T-helper 17 cell (primary cell): Measurements from ENCODE around the gene TMEM101. TPM values are rescaled to one million over a fixed set of nuclear protein-coding genes. Genes with fewer than 3 reads are reported as not detected.
"Not testable (repeated sequence)": the region's sequence is repeated elsewhere in the genome, so short reads cannot be mapped to it uniquely, and the experiment has no call there.

Experiments used
- ATAC-seq: fragments of 150-1000 bp; cut with Tn5 transposase; 2 replicates; pipeline ENCODE4 v1.10.0; 2021; ENCODE audit warnings: mild to moderate bottlenecking, moderate library complexity
- DNase-seq, 3 donors: peaks; one replicate each; pipeline versions ENCODE4 v3.0.0 to v3.0.0-alpha.2; 2020 to 2021
- H3K9me3 ChIP-seq: one replicate; pipeline ENCODE4 v1.7.0; 2013; ENCODE audit warnings: low read length, mild to moderate bottlenecking; ENCODE audit not compliant: control insufficient read depth, poor library complexity, severe bottlenecking
- H3K27ac Mint-ChIP-seq: one replicate; pipeline ENCODE4 v1.8.0; 2022; ENCODE audit warnings: mild to moderate bottlenecking, moderate library complexity, mixed read lengths
- H3K27me3 Mint-ChIP-seq: one replicate; pipeline ENCODE4 v1.8.0; 2022; ENCODE audit warnings: mixed read lengths
- H3K36me3 Mint-ChIP-seq: one replicate; pipeline ENCODE4 v1.8.0; 2022; ENCODE audit warnings: low read depth, mixed read lengths
- H3K4me1 Mint-ChIP-seq: one replicate; pipeline ENCODE4 v1.8.0; 2022; ENCODE audit warnings: mild to moderate bottlenecking, mixed read lengths
- H3K4me3 Mint-ChIP-seq: one replicate; pipeline ENCODE4 v1.8.0; 2022; ENCODE audit warnings: mild to moderate bottlenecking, moderate library complexity, mixed read lengths
- total RNA-seq, 4 donors: library from RNA in 2 of 4; stranded (reverse) in 2 of 4; gene quantifications; one replicate each; pipeline ENCODE4 v1.2.3 and lab custom pipeline; 2022 to 2026

The TMEM101 gene
- total RNA-seq, 2 donors from 2014 or later = 10.5 to 11.8 TPM

- no peak overlapping the region for H3K4me3 Mint-ChIP-seq
- peaks cover 12% of the 10 kb centered on the region for H3K4me1 Mint-ChIP-seq
These were observed 12.5 kb downstream of the TMEM101 start for GRCh38 chr17:44002141-44002848.

GRCh38 chr17:44001461-44001920 lies 13.3 kb downstream of the TMEM101 start:
- peaks cover 9% of the 10 kb centered on the region for H3K27me3 Mint-ChIP-seq
- H3K4me3 Mint-ChIP-seq = no peak overlapping the region
- ATAC-seq (no peak), DNase-seq (no peak)
- peaks cover 9% of the 10 kb centered on the region for H3K4me1 Mint-ChIP-seq
- H3K36me3 Mint-ChIP-seq = no peaks in the 10 kb centered on the region
- H3K27ac Mint-ChIP-seq = peak overlapping the region; percentile 45
- H3K9me3 ChIP-seq = no peaks in the 10 kb centered on the region

More at GRCh38 chr17:44002141-44002848, 12.5 kb downstream of the TMEM101 start:
- ATAC-seq (no peak), DNase-seq (no peak)
- no peaks in the 10 kb centered on the region for H3K9me3 ChIP-seq
- no peaks in the 10 kb centered on the region for H3K36me3 Mint-ChIP-seq
- H3K27ac Mint-ChIP-seq = peak overlapping the region; percentile 45
- peaks cover 7% of the 10 kb centered on the region for H3K27me3 Mint-ChIP-seq

DNA sequence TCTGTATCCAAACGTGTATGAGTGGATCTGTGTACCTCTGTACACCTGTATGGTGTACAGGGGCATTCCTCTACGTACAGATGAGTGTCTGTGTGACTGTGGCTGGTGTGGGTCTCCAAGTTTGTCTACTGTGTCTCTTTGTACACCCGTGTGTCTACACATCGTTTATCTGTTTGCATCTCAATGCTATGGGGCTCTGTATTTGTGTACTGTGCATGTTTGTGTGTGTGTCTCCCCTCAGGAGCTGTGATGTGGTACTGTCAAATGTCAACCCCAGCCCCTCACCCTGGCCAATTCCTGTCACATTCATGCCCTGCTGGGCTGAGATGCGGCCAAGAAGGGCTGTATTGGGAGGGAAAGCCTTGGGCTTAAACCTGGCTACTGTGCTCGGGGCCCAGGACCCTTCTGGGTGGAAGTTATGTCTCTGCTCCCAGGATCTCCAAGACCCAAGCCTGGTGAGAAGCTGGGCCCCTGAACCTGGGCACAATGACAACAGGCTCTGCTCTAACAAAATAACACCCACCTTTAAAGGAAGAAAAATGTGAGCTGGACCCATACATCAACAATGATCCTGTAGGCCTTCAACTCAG lies 13.8 kb downstream of the TMEM101 start:
- Mint-ChIP-seq H3K4me1 (peaks cover 4% of the 10 kb centered on the region), H3K4me3 (no peak overlapping the region), H3K27me3 (peaks cover 14% of the 10 kb centered on the region), H3K27ac (no peak overlapping the region), H3K36me3 (no peaks in the 10 kb centered on the region)
- no peak for ATAC-seq
- H3K9me3 ChIP-seq = no peaks in the 10 kb centered on the region
- no peak for DNase-seq

- H3K36me3 Mint-ChIP-seq = no peaks in the 10 kb centered on the region
- no peak overlapping the region for H3K4me3 Mint-ChIP-seq
- peaks cover 16% of the 10 kb centered on the region for H3K27me3 Mint-ChIP-seq
- H3K27ac Mint-ChIP-seq = no peak overlapping the region
- DNase-seq (no peak), ATAC-seq (no peak)
- no peaks in the 10 kb centered on the region for H3K9me3 ChIP-seq
- peaks cover 3% of the 10 kb centered on the region for H3K4me1 Mint-ChIP-seq
These were observed 14.5 kb downstream of the TMEM101 start for GRCh38 chr17:44000141-44000860.

GRCh38 chr17:43999024-43999423 lies 15.7 kb downstream of the TMEM101 start:
- ATAC-seq (no peak), DNase-seq (no peak)

GRCh38 chr17:43998552-43998951 lies 16.2 kb downstream of the TMEM101 start:
- Mint-ChIP-seq H3K36me3 (no peaks in the 10 kb centered on the region), H3K4me1 (no peaks in the 10 kb centered on the region), H3K27me3 (peaks cover 16% of the 10 kb centered on the region), H3K4me3 (no peak overlapping the region), H3K27ac (no peak overlapping the region)
- H3K9me3 ChIP-seq = no peaks in the 10 kb centered on the region
- ATAC-seq (no peak), DNase-seq (no peak)

More at GRCh38 chr17:43999024-43999423, 15.7 kb downstream of the TMEM101 start:
- H3K27ac Mint-ChIP-seq = no peak overlapping the region
- H3K9me3 ChIP-seq = no peaks in the 10 kb centered on the region
- no peaks in the 10 kb centered on the region for H3K4me1 Mint-ChIP-seq
- no peaks in the 10 kb centered on the region for H3K36me3 Mint-ChIP-seq
- H3K27me3 Mint-ChIP-seq = peaks cover 16% of the 10 kb centered on the region
- no peak overlapping the region for H3K4me3 Mint-ChIP-seq

GRCh38 chr17:43997180-43997579 lies 17.6 kb downstream of the TMEM101 start:
- not testable (repeated sequence) for DNase-seq, H3K4me3 Mint-ChIP-seq, H3K36me3 Mint-ChIP-seq, ATAC-seq, H3K9me3 ChIP-seq, H3K4me1 Mint-ChIP-seq
- Mint-ChIP-seq H3K27me3 (peaks cover 16% of the 10 kb centered on the region), H3K27ac (peak overlapping the region; percentile 8)

GRCh38 chr17:43995150-43995471 lies 19.7 kb downstream of the TMEM101 start:
- H3K9me3 ChIP-seq = no peaks in the 10 kb centered on the region
- H3K4me3 Mint-ChIP-seq = no peak overlapping the region
- no peak for ATAC-seq
- no peaks in the 10 kb centered on the region for H3K4me1 Mint-ChIP-seq
- H3K27ac Mint-ChIP-seq = no peak overlapping the region
- peaks cover 16% of the 10 kb centered on the region for H3K27me3 Mint-ChIP-seq
- no peak for DNase-seq
- H3K36me3 Mint-ChIP-seq = no peaks in the 10 kb centered on the region

DNA sequence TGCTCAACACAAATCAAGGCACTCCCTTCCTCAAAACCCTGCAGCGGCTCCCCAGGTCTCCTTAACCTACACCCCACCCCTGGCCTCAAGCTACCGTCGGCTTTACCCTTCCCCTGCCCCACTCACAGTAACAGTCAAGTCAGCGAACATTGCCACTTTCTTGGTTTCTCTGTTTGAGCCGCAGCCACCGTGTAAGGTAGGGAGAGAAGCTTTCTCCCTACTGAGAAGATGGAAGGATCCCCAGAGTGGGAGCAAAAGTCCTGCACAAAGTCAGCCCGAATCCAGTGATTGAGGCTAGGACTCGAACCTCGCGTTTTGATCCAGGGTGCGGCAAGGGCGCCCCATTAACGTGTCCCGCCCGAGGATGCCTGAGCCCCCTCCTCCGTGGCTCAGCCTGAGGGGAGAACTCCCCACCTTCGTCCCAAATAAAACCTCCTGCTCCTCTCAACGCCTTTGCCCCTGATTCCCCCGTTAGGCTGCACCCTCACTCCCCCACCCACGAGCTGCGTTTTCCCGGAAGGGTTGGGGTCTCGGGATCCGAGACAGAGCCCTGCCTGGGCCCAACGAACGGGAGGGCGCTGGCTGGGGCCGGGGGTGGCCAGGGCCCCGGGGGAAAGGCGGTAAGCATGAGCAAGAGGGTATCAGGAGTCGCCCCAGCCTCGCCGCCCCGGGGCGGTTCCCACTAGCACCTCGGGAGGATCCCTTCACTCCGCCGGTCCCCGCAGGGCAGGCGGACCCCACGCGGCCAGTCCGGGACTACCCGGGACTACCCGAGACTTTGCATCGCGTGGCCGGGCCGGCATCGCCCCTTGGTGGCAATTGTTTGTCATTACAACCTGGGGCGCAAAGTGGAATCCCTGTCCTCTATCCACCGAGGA lies 20.3 kb downstream of the TMEM101 start:
- Mint-ChIP-seq H3K36me3 (no peaks in the 10 kb centered on the region), H3K4me3 (peak overlapping the region; percentile 33), H3K4me1 (no peaks in the 10 kb centered on the region), H3K27ac (no peak overlapping the region), H3K27me3 (peaks cover 16% of the 10 kb centered on the region)
- peak; percentile 95 for ATAC-seq
- DNase-seq = peak; percentile 53 to 63 (median 54)
- H3K9me3 ChIP-seq = no peaks in the 10 kb centered on the region

- H3K9me3 ChIP-seq = no peaks in the 10 kb centered on the region
- no peak overlapping the region for H3K27ac Mint-ChIP-seq
- no peaks in the 10 kb centered on the region for H3K4me1 Mint-ChIP-seq
- ATAC-seq (no peak), DNase-seq (no peak)
- H3K36me3 Mint-ChIP-seq = no peaks in the 10 kb centered on the region
- H3K4me3 Mint-ChIP-seq = no peak overlapping the region
- H3K27me3 Mint-ChIP-seq = peaks cover 13% of the 10 kb centered on the region
These were observed 22.1 kb downstream of the TMEM101 start for GRCh38 chr17:43992641-43993040.

DNA sequence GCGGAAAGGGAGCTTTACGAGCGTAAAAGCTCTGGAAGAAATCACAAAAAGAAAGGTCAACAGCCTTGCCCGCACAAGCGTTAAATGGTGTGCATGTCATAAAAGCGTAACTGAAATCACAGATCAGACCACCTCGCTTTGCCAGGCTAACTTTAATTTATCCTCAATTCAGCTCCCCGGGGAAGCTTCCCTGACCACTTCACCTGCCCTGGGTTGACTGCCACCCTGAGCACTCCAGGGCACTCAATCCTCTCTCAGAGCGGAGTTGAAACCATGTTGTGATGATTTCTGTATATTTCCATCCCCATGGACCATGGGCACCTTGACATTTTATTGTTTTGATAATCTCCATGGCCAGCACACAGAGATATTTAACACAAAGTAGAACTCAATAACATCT lies 26.5 kb downstream of the TMEM101 start:
- H3K9me3 ChIP-seq = no peaks in the 10 kb centered on the region
- ATAC-seq = no peak
- Mint-ChIP-seq H3K36me3 (no peaks in the 10 kb centered on the region), H3K27me3 (peaks cover 24% of the 10 kb centered on the region), H3K27ac (no peak overlapping the region), H3K4me1 (no peaks in the 10 kb centered on the region), H3K4me3 (no peak overlapping the region)
- no peak for DNase-seq

GRCh38 chr17:43987131-43988021 lies 27.4 kb downstream of the TMEM101 start:
- no peak overlapping the region for H3K4me3 Mint-ChIP-seq
- no peak for DNase-seq

More at GRCh38 chr17:43987131-43988021, 27.4 kb downstream of the TMEM101 start:
- no peaks in the 10 kb centered on the region for H3K9me3 ChIP-seq
- no peak for ATAC-seq
- H3K27ac Mint-ChIP-seq = no peak overlapping the region
- H3K27me3 Mint-ChIP-seq = peaks cover 32% of the 10 kb centered on the region
- no peaks in the 10 kb centered on the region for H3K4me1 Mint-ChIP-seq
- peaks cover under 1% of the 10 kb centered on the region for H3K36me3 Mint-ChIP-seq
